Measurements from ENCODE around the gene DHFR.

GRCh38 chr5:80618438-80618837 is 36.3 kb downstream of the DHFR start:
- TF ChIP-seq CTCF (IDR thresholded peaks at IDR 0.05) (no peak), POLR2A (IDR thresholded peaks at IDR 0.05; ENCODE audit: low read depth) (no peak)
